ENCODE data around the gene HYPK.

HYPK gene, protein sequence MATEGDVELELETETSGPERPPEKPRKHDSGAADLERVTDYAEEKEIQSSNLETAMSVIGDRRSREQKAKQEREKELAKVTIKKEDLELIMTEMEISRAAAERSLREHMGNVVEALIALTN

DNA sequence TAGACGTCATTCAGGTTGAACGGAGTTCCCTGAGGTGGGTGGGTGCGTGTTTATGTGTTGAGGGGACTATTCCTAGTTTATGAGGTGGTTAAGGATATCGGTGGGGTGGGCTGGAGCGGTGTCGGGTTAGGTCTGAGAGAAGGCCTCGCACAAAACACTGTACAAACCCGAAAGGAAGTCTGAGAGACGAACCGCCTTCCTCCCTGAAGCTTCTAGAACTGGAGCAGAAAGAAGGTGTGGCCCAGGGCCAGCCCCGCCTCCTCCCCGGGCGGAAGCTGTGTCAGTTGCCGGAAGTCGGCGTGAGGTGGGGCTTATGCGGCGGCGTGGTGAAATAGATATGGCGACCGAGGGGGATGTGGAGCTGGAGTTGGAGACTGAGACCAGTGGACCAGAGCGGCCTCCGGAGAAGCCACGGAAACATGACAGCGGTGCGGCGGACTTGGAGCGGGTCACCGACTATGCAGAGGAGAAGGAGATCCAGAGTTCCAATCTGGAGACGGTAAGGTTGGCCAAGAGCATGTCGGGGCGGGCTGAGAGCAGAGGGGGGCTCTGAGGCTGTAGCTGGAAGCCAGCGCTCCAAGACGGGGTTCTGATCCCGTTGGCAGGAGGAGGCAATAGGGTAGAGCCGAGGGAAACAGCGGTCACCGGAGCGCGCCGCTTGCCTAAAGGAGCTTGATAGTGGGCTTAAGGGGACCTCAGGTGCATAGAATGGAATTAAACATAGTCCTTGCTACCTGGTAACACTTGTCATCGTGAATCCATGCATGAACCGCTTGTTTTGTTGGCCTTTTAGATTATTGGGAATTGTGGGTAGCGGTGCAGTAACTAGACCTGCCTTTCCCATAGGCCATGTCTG is at the start of gene HYPK:
TSS of gene HYPK (plus strand) at position 314 of the 856 bp plus-strand sequence. CDS start at position 338, 24 bp downstream.
- peak; percentile 53 for DNase-seq

DNA sequence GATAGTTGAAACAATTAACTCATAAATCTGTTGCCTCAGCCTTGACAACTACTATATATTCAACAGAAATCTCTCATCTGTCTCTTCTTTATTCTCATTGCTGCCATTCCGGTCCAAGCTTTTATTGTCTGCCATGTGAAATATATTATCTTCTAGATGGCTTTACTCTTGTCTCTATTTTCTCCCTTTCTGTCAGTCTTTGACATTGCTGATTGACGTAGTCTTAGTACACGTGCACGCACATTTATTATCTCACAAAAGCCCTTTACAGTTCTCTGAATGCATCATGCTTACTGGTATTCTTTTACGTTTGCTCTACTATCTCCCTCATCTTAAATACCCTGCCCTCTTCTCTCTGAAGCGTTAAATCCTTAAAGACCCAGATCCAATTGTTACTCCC is 48.5 kb upstream of the HYPK start:
- no peak for DNase-seq

DNA sequence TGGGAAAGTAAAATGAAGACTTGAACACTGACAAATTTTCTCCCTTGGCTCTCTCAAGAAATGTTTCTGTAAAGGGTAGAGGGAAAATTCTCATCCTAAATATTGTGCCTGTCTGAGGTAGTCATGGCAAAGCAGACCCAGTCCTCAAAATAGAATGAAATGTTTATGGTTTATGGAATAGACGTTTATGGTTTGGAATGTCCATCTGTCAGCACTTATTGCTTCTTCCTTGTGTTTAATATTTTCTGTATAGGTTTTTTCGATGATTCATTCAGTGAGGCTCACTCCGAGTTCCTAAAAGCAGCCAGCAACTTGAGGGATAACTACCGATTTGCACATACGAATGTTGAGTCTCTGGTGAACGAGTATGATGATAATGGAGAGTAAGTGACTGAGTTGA is 37.6 kb upstream of the HYPK start:
- no peak for DNase-seq

GRCh38 chr15:43763819-43764446 is 36.5 kb upstream of the HYPK start:
- no peak for DNase-seq

DNA sequence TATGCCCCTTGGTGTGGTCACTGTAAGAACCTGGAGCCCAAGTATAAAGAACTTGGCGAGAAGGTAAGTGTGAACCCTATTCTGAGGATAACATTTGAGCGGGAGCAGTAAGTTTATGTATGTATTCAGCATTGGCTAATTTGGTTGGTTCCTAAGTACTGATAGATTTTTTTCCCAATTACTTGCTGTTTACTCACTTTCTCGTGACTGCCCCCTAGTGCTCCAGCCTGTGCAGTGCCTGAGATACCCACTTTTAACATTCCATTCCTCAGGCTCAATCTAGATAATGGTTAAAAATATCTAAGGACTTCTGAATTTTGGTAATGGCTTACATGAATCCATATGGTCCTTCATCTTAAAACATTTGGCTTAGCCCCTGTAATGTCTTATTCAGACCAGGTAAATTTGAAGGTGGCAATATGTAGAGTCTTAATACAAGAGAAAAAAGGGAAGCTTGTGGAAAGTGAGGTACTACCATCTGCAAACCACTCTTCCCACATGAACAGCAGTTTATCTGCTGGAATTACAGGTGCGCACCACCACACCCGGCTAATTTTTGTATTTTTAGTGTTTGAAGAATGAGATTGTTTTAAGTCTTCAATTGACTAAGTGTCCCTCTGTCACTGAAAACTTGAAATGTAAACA is 30.7 kb upstream of the HYPK start:
- peak; percentile 33 for DNase-seq

GRCh38 chr15:43771816-43772215 is 28.6 kb upstream of the HYPK start:
- DNase-seq = no peak

DNA sequence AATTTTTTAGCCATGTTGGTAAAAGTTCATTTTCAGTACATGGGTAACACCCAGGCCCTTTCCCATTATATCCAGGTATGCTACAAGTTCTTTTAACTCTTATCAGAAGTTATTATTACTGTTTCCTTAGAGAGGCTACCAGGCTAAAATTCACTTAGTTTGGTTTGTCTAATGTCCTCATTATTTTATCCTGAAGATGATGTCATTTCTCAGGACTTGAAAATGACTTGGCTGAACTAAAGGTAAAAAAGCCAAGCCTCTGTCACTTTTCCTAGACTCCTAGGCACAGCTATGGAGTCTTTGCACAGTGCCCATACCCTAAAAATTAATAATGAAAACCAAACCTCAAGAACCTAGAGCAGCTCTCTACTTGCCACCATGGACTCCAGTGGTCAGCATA is 27.8 kb upstream of the HYPK start:
- no peak for DNase-seq

DNA sequence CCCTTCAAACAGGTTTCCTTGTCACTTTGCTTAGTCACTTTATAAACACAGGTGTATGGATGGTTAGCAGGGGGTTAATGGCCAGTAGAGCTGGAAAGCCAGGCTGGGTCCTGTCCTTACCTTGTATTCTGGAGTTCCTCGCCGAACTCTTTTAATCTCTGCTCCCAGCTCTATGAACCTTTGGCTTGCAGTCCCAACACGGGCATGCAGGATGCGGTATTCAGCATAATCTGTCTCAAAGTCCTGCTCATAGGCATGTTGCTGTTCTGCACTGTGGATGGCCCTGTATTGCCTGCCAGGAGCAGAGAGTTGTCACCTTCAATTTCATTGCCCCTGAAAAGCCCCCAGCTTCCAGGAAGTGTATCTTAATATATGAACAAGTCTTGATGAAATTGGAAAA is 26.3 kb upstream of the HYPK start:
- no peak for DNase-seq

- peak; percentile 46 for DNase-seq
Observed at GRCh38 chr15:43775411-43775965, 24.9 kb upstream of the HYPK start.

GRCh38 chr15:43776101-43776717 is 24.2 kb upstream of the HYPK start:
- DNase-seq = peak; percentile 72

DNA sequence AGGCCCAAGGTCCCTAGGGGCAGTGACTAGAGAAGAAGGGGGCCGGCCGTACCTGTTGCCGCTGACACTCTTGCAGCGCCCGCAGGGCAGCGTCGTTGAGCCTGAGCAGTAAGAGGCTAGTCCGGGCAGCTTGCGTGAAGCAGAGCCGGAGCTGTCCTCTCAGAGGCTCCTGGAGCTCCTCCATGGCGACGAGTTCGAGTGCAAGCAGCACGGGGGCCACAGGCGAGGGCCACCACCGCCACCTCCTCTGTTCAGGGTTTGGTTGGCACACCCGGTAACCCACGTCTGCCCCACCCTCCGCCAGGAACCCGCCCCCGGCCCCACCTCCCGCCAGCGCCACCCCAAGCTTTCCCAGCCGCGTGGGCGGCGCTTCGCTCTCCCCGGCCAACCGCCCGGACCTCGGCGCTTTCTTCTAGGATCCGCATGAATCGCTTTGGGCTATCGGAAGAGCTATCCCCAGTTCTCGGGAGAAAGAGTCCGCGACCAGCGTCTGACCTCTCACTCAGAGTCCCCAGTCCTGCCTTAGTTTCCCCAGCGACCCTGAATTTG is 23.6 kb upstream of the HYPK start, which contains the start of gene ELL3:
TSS of gene ELL3 (minus strand) at position 249 of the 549 bp plus-strand sequence. CDS start at position 184, 65 bp downstream.
- DNase-seq = peak; percentile 76

GRCh38 chr15:43777267-43777914 is 23.0 kb upstream of the HYPK start:
- peak; percentile 75 for DNase-seq

DNA sequence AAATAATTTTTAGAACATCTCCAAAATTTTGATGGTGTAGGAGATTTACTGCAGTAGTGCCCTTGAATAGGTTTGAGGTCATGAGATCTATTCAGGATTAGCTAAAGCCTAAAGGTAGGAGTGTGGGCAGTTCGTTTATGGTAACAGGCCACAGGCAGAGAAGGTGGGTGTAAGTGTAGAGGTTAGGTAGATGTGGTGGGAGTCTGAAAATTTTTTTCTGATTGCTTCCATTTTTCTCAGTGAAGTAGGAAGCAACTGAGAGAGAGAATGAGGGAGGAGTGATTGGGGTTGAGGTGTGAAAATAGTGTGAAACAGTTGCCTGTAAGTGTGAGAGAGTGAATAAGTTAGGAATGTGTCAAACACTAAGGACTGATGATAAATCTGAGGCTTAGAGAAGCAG is 21.4 kb upstream of the HYPK start:
- DNase-seq = no peak

- no peak for DNase-seq
Observed at GRCh38 chr15:43789409-43789808, 11.0 kb upstream of the HYPK start.

DNA sequence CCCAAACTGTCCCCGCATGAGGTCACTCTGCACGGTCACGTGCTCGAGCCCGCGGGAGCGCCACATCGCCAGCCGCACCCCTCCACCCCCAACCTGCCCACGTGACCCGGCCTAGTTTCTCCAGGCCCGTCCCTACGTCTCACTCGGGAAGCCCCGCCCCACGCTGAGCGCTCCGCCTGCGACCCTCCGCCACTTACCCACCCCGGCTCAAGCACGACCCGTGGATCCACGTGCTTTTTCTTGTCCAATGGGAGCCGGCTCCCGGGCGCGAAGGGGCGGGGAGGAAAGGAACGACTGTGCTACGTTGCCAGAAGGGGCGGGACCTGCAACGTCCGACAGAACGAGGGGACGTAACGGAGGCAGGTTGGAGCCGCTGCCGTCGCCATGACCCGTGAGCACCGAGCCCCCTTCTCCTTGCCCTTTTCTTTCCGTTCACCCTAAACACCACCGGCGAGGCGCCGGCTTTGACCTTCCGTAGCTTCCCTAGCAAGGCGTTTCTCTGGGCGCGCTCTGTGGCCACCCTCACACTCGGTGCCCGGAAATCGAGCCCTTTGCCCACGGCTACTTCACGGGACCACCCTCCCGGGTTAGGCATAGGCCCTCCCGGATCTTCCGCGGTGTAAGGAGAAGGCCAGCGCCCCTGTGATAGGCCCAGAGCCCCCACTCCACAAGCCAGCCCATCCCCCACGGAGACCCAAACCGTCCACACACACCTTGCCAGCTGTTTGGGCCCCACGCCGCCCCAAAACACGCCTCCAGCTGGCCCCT is 8.2 kb upstream of the HYPK start, which contains the start of gene SERF2:
TSS of gene SERF2 (plus strand) at position 328 of the 768 bp plus-strand sequence. CDS start at position 385, 57 bp downstream.
- peak; percentile 98 for DNase-seq

DNA sequence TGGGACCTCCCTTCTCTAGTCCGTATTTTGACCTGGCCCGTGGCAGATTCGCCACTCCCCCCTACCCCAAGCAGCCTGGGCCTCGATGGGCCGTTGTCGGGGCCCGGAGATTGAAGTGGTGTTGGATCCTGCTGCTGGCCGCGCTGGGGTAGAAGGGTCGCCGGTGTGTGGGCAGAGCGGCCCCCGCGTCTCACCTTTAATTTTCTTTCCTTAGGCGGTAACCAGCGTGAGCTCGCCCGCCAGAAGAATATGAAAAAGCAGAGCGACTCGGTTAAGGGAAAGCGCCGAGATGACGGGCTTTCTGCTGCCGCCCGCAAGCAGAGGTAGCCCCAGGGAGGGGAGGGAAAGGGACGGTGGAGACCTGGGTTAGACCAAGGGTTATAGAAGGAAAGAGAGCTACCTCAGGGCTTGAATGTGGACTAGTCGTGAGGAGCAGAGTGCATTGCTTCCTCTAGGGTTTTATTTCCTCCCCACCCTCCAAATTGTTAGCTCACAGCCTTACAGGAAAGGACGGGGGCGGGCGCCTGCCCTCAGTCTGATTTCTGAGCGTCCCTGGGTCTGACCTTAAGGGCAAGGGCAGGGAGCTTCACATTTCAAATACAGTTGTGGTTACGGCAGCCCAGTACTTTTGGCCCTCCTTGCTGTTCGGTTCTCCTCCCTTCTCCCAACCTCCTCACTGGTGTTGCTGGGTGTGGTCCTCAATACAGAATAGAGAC is 7.5 kb upstream of the HYPK start:
- peak; percentile 17 for DNase-seq

DNA sequence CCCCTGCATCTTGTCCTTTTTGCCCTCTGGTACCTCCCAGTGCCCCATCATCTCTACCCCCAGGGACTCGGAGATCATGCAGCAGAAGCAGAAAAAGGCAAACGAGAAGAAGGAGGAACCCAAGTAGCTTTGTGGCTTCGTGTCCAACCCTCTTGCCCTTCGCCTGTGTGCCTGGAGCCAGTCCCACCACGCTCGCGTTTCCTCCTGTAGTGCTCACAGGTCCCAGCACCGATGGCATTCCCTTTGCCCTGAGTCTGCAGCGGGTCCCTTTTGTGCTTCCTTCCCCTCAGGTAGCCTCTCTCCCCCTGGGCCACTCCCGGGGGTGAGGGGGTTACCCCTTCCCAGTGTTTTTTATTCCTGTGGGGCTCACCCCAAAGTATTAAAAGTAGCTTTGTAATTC is 6.8 kb upstream of the HYPK start:
- DNase-seq = no peak

DNA sequence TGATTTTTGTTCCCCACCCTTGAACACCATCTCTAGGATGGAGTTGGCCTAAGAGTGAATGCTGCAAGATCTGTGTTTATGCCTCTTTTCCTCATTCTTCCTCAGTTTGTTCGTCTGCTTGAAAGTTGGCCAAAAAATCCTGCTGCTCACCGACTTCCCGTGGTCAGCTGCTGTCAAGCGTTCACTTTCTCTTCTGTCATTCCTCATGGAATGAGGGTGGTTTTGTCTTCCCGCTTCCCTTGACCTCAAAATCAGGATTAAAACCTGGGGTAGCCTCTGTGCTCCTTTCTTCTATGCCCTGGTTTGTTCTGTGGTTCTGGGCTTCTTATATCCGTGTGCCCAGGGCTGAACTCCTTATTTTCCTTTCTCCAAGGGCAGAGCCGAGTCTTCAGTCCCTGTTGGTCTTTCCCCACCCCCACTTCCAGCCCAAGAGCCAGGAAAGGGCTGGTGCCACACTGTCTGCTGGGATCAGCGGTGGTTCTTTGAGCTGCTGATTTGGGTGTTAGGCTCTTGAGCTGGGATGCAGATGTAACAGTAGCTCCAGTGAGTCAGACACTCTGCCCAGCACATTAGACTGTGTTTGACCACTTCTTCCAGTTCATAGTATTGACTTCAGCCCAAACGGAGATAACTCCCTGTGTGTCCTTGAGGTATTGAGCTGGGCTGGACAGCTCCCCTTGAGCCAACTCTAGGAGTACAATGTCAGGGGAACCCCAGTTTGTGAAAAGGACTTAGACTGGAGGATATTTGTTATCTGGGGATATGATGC is 5.9 kb upstream of the HYPK start:
- DNase-seq = no peak

DNA sequence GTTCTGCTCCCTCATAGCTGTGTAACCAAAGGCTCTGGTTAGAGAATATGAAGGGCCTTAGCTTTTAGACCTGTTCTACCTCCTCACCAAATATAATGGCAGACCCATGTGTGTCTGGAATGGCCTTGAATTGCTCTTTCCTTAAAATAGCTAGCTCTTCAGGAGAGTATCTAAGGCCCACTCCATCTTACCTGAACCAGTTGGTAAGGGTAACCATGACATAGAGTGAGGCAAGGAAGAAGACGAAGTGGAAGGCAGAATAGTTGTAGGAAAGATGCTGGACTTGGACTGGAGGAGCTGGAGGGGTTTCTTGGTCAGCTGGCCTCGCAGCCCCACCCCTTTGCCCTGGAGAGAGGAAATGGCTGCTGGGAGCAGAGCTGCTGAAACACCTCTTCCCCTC is 5.2 kb upstream of the HYPK start:
- no peak for DNase-seq

Measured in NCI-H146 (cell line).